HUES48 (cell line): ENCODE measurements around the gene ZDHHC11.
A peak's percentile ranks its signal among the peaks of the same experiment; 100 is the strongest.

Experiments used
- H3K27ac ChIP-seq: one replicate; pipeline ENCODE4 v1.7.0; 2013; ENCODE audit warnings: low read depth, low read length, inconsistent platforms
- H3K27me3 ChIP-seq: 2 replicates; pipeline ENCODE4 v1.6.1; 2013; ENCODE audit warnings: mild to moderate bottlenecking, low read length; ENCODE audit not compliant: control insufficient read depth, insufficient read depth
- H3K36me3 ChIP-seq: 2 replicates; pipeline ENCODE4 v1.6.1; 2013; ENCODE audit warnings: low read length; ENCODE audit not compliant: control insufficient read depth, insufficient read depth
- H3K4me1 ChIP-seq: 2 replicates; pipeline ENCODE4 v1.6.1; 2013; ENCODE audit warnings: mild to moderate bottlenecking, low read length; ENCODE audit not compliant: control insufficient read depth, insufficient read depth
- H3K4me3 ChIP-seq: 2 replicates; pipeline ENCODE4 v1.5.1; 2013; ENCODE audit warnings: mild to moderate bottlenecking, low read depth, low read length
- H3K9ac ChIP-seq: 2 replicates; pipeline ENCODE4 v1.6.1; 2013; ENCODE audit warnings: mild to moderate bottlenecking, low read depth, low read length, moderate library complexity
- H3K9me3 ChIP-seq: 2 replicates; pipeline ENCODE4 v1.6.1; 2013; ENCODE audit warnings: low read length; ENCODE audit not compliant: control insufficient read depth, insufficient read depth

Gene ZDHHC11

GRCh38 chr5:878125-878524 lies 27.3 kb upstream of the ZDHHC11 start:
- Histone ChIP-seq H3K4me1 (no peaks in the 10 kb centered on the region), H3K9me3 (no peaks in the 10 kb centered on the region), H3K27ac (no peak overlapping the region), H3K4me3 (no peak overlapping the region), H3K9ac (no peak overlapping the region), H3K36me3 (peaks cover 80% of the 10 kb centered on the region), H3K27me3 (no peaks in the 10 kb centered on the region)

GRCh38 chr5:876398-877365 lies 25.9 kb upstream of the ZDHHC11 start:
- Histone ChIP-seq H3K36me3 (peaks cover 80% of the 10 kb centered on the region), H3K4me3 (no peak overlapping the region), H3K27me3 (no peaks in the 10 kb centered on the region), H3K9me3 (no peaks in the 10 kb centered on the region), H3K9ac (no peak overlapping the region), H3K27ac (no peak overlapping the region), H3K4me1 (no peaks in the 10 kb centered on the region)

- H3K4me3 ChIP-seq: no peak overlapping the region
- H3K36me3 ChIP-seq: peaks cover 80% of the 10 kb centered on the region
- no peak overlapping the region for H3K9ac ChIP-seq
- H3K27me3 ChIP-seq: no peaks in the 10 kb centered on the region
- H3K4me1 ChIP-seq: no peaks in the 10 kb centered on the region
- no peak overlapping the region for H3K27ac ChIP-seq
- H3K9me3 ChIP-seq: no peaks in the 10 kb centered on the region
These were observed 25.1 kb upstream of the ZDHHC11 start for GRCh38 chr5:875931-876330.

- no peak overlapping the region for H3K9ac ChIP-seq
- H3K27me3 ChIP-seq: no peaks in the 10 kb centered on the region
- peaks cover 100% of the 10 kb centered on the region for H3K36me3 ChIP-seq
- no peak overlapping the region for H3K4me3 ChIP-seq
- H3K9me3 ChIP-seq: no peaks in the 10 kb centered on the region
- H3K27ac ChIP-seq: no peak overlapping the region
- no peaks in the 10 kb centered on the region for H3K4me1 ChIP-seq
These were observed 22.5 kb upstream of the ZDHHC11 start for GRCh38 chr5:873328-873727.

GRCh38 chr5:872301-872700 lies 21.5 kb upstream of the ZDHHC11 start:
- peaks cover 100% of the 10 kb centered on the region for H3K36me3 ChIP-seq
- no peaks in the 10 kb centered on the region for H3K27me3 ChIP-seq
- no peaks in the 10 kb centered on the region for H3K9me3 ChIP-seq
- no peak overlapping the region for H3K9ac ChIP-seq
- no peaks in the 10 kb centered on the region for H3K4me1 ChIP-seq
- H3K27ac ChIP-seq: no peak overlapping the region
- H3K4me3 ChIP-seq: no peak overlapping the region

- Histone ChIP-seq H3K9me3 (no peaks in the 10 kb centered on the region), H3K36me3 (peaks cover 100% of the 10 kb centered on the region), H3K4me3 (no peak overlapping the region), H3K9ac (no peak overlapping the region), H3K27me3 (no peaks in the 10 kb centered on the region), H3K4me1 (no peaks in the 10 kb centered on the region), H3K27ac (no peak overlapping the region)
These were observed 21.0 kb upstream of the ZDHHC11 start for GRCh38 chr5:871596-872298.

GRCh38 chr5:870956-871355 lies 20.2 kb upstream of the ZDHHC11 start:
- no peaks in the 10 kb centered on the region for H3K9me3 ChIP-seq
- no peaks in the 10 kb centered on the region for H3K27me3 ChIP-seq
- H3K4me3 ChIP-seq: no peak overlapping the region
- no peaks in the 10 kb centered on the region for H3K4me1 ChIP-seq
- H3K27ac ChIP-seq: no peak overlapping the region
- H3K36me3 ChIP-seq: peaks cover 99% of the 10 kb centered on the region
- H3K9ac ChIP-seq: no peak overlapping the region

GRCh38 chr5:868428-869135 lies 17.8 kb upstream of the ZDHHC11 start:
- peak overlapping the region; percentile 36 for H3K27ac ChIP-seq
- no peaks in the 10 kb centered on the region for H3K27me3 ChIP-seq
- no peak overlapping the region for H3K4me3 ChIP-seq
- H3K36me3 ChIP-seq: peaks cover 99% of the 10 kb centered on the region
- no peak overlapping the region for H3K9ac ChIP-seq
- no peaks in the 10 kb centered on the region for H3K9me3 ChIP-seq
- H3K4me1 ChIP-seq: no peaks in the 10 kb centered on the region

GRCh38 chr5:867300-867870 lies 16.6 kb upstream of the ZDHHC11 start:
- Histone ChIP-seq H3K9ac (no peak overlapping the region), H3K36me3 (peaks cover 99% of the 10 kb centered on the region), H3K27ac (peak overlapping the region; percentile 18), H3K9me3 (no peaks in the 10 kb centered on the region), H3K4me3 (no peak overlapping the region), H3K4me1 (no peaks in the 10 kb centered on the region), H3K27me3 (no peaks in the 10 kb centered on the region)

GRCh38 chr5:865771-866170 lies 15.0 kb upstream of the ZDHHC11 start:
- H3K36me3 ChIP-seq: peaks cover 86% of the 10 kb centered on the region
- no peaks in the 10 kb centered on the region for H3K9me3 ChIP-seq
- H3K4me3 ChIP-seq: no peak overlapping the region
- H3K9ac ChIP-seq: no peak overlapping the region
- H3K27ac ChIP-seq: no peak overlapping the region
- H3K4me1 ChIP-seq: no peaks in the 10 kb centered on the region
- no peaks in the 10 kb centered on the region for H3K27me3 ChIP-seq
